Lung (tissue), 12 donors: ENCODE measurements around the gene ADRM1. TPM values are rescaled to one million over a fixed set of nuclear protein-coding genes. Genes with fewer than 3 reads are reported as not detected.

Experiments used
- ATAC-seq: fragments of 200-7000 bp; cut with Tn5 transposase; one replicate; pipeline ENCODE4 v1.9.1; 2020; ENCODE audit warnings: moderate number of reproducible peaks; ENCODE audit not compliant: insufficient read depth, low FRiP score
- DNase-seq, 3 donors: peaks; one replicate each; pipeline ENCODE4 v3.0.0-alpha.2; 2013 to 2017
- H3K27ac ChIP-seq, 2 donors: one replicate each; pipeline ENCODE4 v1.5.1; 2013; ENCODE audit warnings: mild to moderate bottlenecking in 2 of 2, moderate library complexity in 2 of 2, control low read depth in 1 of 2, inconsistent platforms in 1 of 2, low read depth in 1 of 2, low read length in 1 of 2
- H3K27me3 ChIP-seq, 3 donors: one replicate each; pipeline ENCODE4 v1.5.1; 2013; ENCODE audit warnings: low read length in 2 of 3; ENCODE audit not compliant: control insufficient read depth in 3 of 3, insufficient read depth in 3 of 3
- H3K36me3 ChIP-seq, 4 donors: one replicate each; pipeline ENCODE4 v1.5.1; 2013; ENCODE audit warnings: low read length in 4 of 4, mild to moderate bottlenecking in 1 of 4, moderate library complexity in 1 of 4; ENCODE audit not compliant: control insufficient read depth in 4 of 4, insufficient read depth in 4 of 4
- H3K4me1 ChIP-seq, 5 donors: one replicate each; pipeline ENCODE4 v1.5.1; 2013; ENCODE audit warnings: low read length in 5 of 5, mild to moderate bottlenecking in 2 of 5, moderate library complexity in 1 of 5; ENCODE audit not compliant: control insufficient read depth in 5 of 5, insufficient read depth in 5 of 5
- H3K4me3 ChIP-seq: one replicate; pipeline ENCODE4 v1.5.1; 2013; ENCODE audit warnings: mild to moderate bottlenecking, control low read depth, moderate library complexity
- H3K9ac ChIP-seq, 2 donors: one replicate each; pipeline ENCODE4 v1.5.1; 2013; ENCODE audit warnings: low read length in 2 of 2, control low read depth in 1 of 2; ENCODE audit not compliant: insufficient read depth in 1 of 2
- H3K9me3 ChIP-seq, 4 donors: one replicate each; pipeline ENCODE4 v1.5.1; 2013; ENCODE audit warnings: low read length in 3 of 4, mild to moderate bottlenecking in 1 of 4, moderate library complexity in 1 of 4; ENCODE audit not compliant: control insufficient read depth in 4 of 4, insufficient read depth in 3 of 4
- CTCF ChIP-seq: IDR thresholded peaks from 2 replicates; pipeline ENCODE4 v1.5.1; 2012; ENCODE audit warnings: mild to moderate bottlenecking; ENCODE audit errors: control extremely low read depth, extremely low read depth
- WGBS, 2 donors: extraction: QIAGEN DNeasy Blood & Tissue Kit; methylation state at CpG; one replicate each; pipeline ENCODE4 v1.1.7; 2013; 5-methylcytosine and 5-hydroxymethylcytosine counted together
- polyA plus RNA-seq, 2 donors: library from polyadenylated mRNA; stranded (reverse); fragments of 200-250 nt; gene quantifications; one replicate each; pipeline ENCODE4 v1.2.1, GENCODE V29; 2013
- total RNA-seq, 2 donors: library from RNA; depleted of rRNA in 1 of 2; stranded (reverse); fragments of >200 nt in 1 of 2; gene quantifications; one replicate each; pipeline ENCODE4 v1.2.1, GENCODE V29; 2014 to 2021
- donor health status: control.
- donor health status: control.
- donor health status: Bipolar disorder and iron deficiency.
- donor health status: healthy.
- donor health status: DM: yes; HTN: yes; CAD: no.

ADRM1 gene
- total and polyA plus RNA-seq, 4 donors, result 43.1 to 140 (median 106) TPM

- Histone ChIP-seq H3K9ac (no peak overlapping the region), H3K4me1 (no peaks in the 10 kb centered on the region), H3K36me3 (peaks cover 0 to 82% (median 10%) of the 10 kb centered on the region in 4 donors), H3K9me3 (no peaks in the 10 kb centered on the region), H3K4me3 (no peak overlapping the region), H3K27me3 (no peaks in the 10 kb centered on the region), H3K27ac (no peak overlapping the region)
- ATAC-seq (no peak), DNase-seq (no peak)
- 92% methylated on average over 50 to 52 of the region's 52 CpGs for WGBS, 2 donors
- TF ChIP-seq CTCF, result no peak
Measured at GRCh38 chr20:62323146-62323979, 20.6 kb downstream of the ADRM1 start.

GRCh38 chr20:62323980-62324906 is 21.4 kb downstream of the ADRM1 start:
- WGBS, 2 donors, result 87 to 88% methylated on average over 25 of the region's 25 CpGs
- no peak overlapping the region for H3K27ac ChIP-seq
- no peaks in the 10 kb centered on the region for H3K9me3 ChIP-seq
- no peaks in the 10 kb centered on the region for H3K4me1 ChIP-seq
- TF ChIP-seq CTCF, result no peak
- no peak for ATAC-seq
- H3K9ac ChIP-seq, result no peak overlapping the region
- peaks cover 0 to 83% (median 8%) of the 10 kb centered on the region in 4 donors for H3K36me3 ChIP-seq
- H3K27me3 ChIP-seq, result no peaks in the 10 kb centered on the region
- no peak for DNase-seq
- no peak overlapping the region for H3K4me3 ChIP-seq

GRCh38 chr20:62325172-62325905 is 22.5 kb downstream of the ADRM1 start:
- H3K9me3 ChIP-seq, result no peaks in the 10 kb centered on the region
- H3K4me3 ChIP-seq, result no peak overlapping the region
- DNase-seq (no peak), ATAC-seq (no peak)
- H3K4me1 ChIP-seq, result no peaks in the 10 kb centered on the region
- no peak overlapping the region for H3K9ac ChIP-seq
- peaks cover 0 to 88% (median 8%) of the 10 kb centered on the region in 4 donors for H3K36me3 ChIP-seq
- H3K27ac ChIP-seq, result no peak overlapping the region
- 88 to 97% methylated on average over 10 to 14 of the region's 14 CpGs for WGBS, 2 donors
- H3K27me3 ChIP-seq, result no peaks in the 10 kb centered on the region
- TF ChIP-seq CTCF, result no peak
